ENCODE results near the gene PRKCZ.

- no peak for TF ChIP-seq TCF7 (IDR thresholded peaks at IDR 0.05; ENCODE audit: borderline replicate concordance)
- TF ChIP-seq AFF4 (CRISPR knock-in tag; IDR thresholded peaks at IDR 0.05), result no peak
Measured at GRCh38 chr1:2095981-2096736, 45.9 kb downstream of the PRKCZ start.
